Measurements from ENCODE around the gene USH2A.

DNA sequence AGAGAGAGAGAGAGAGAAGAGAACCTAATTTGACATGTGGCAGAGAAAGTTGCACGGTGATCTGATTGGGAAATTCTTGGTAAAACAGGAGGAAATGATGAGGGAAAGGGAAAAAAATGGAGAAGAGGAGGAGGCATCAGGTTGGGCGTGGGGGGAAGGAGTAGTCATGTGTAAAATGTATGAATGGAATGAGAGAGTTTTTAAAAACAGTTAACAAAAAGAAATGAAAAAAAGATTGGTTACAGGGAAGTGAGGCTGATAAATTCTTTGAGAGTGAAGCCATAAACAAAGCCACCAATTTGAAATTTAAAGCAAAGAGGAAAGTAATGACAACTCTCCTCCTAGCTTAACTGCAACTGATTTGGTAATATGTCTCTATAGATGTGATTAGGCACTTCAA, 409.2 kb downstream of the USH2A start:
- TF ChIP-seq, protein P1, sequence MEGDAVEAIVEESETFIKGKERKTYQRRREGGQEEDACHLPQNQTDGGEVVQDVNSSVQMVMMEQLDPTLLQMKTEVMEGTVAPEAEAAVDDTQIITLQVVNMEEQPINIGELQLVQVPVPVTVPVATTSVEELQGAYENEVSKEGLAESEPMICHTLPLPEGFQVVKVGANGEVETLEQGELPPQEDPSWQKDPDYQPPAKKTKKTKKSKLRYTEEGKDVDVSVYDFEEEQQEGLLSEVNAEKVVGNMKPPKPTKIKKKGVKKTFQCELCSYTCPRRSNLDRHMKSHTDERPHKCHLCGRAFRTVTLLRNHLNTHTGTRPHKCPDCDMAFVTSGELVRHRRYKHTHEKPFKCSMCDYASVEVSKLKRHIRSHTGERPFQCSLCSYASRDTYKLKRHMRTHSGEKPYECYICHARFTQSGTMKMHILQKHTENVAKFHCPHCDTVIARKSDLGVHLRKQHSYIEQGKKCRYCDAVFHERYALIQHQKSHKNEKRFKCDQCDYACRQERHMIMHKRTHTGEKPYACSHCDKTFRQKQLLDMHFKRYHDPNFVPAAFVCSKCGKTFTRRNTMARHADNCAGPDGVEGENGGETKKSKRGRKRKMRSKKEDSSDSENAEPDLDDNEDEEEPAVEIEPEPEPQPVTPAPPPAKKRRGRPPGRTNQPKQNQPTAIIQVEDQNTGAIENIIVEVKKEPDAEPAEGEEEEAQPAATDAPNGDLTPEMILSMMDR (IDR thresholded peaks at IDR 0.05), result no peak
- TF ChIP-seq POLR2A (IDR thresholded peaks at IDR 0.05), result no peak

All from lower leg skin (tissue), 3 donors.